ENCODE results near the gene UTS2R.

UTS2R gene

DNA sequence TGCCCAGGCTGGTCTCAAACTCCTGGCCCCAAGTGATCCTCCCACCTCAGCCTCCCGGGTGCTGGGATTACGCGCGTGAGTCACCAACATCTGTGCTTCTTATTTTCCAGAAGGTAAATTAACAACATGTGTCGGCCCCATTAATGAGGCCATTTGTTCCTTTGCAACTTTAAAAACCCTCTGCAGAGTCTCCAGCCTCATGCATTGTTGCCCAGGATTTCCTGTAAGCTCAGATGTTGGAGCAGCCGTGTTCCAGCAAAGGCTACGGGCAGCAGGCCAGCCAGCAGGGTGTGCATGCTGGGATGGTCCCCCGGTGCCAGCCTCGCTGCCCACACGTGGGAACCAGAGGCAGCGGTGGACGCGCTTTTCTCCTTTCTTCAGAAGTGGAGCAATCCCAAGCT, 27.5 kb downstream of the UTS2R start:
- H3K9me3 ChIP-seq (ENCODE audit: low read length), result no peaks in the 10 kb centered on the region
- no peak overlapping the region for H3K4me3 ChIP-seq (ENCODE audit: low read length)
- H3K27me3 ChIP-seq (ENCODE audit: insufficient read depth, low read length), result no peaks in the 10 kb centered on the region
- H3K4me1 ChIP-seq (ENCODE audit: insufficient read depth, low read length), result no peaks in the 10 kb centered on the region
- H3K36me3 ChIP-seq (ENCODE audit: insufficient read depth, low read length), result peaks cover 28% of the 10 kb centered on the region
- H2AFZ ChIP-seq (ENCODE audit: low read depth, low read length), result no peak overlapping the region

DNA sequence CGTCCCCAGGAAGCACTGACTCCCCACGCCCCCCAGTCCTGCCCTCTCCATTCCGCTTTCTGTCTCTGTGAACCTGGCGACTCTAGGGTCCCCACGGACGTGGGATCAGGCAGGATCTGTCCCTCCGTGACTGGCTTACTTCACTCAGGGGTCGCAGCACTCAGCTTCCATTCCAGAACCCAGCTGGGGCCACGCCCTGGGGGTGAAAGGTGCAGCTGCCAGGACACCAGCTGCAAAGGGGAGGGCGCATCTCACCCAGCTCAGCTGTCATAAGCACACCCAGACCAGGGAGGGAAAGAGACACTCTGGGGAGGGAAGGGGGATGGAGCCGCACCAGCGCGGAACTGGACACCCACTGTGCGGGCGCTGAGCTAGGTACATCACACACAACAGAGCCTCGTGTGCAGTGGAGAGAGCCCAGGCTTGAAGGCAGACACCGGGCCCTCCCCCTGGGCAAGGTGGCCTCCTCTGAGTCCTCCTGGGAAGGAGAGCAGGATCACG, 28.1 kb downstream of the UTS2R start:
- Histone ChIP-seq H3K4me3 (ENCODE audit: low read length) (no peak overlapping the region), H3K9me3 (ENCODE audit: low read length) (no peaks in the 10 kb centered on the region), H3K4me1 (ENCODE audit: insufficient read depth, low read length) (no peaks in the 10 kb centered on the region), H2AFZ (ENCODE audit: low read depth, low read length) (no peak overlapping the region), H3K36me3 (ENCODE audit: insufficient read depth, low read length) (peaks cover 27% of the 10 kb centered on the region), H3K27me3 (ENCODE audit: insufficient read depth, low read length) (no peaks in the 10 kb centered on the region)

GRCh38 chr17:82400206-82400605, 28.6 kb downstream of the UTS2R start:
- Histone ChIP-seq H3K4me1 (ENCODE audit: insufficient read depth, low read length) (no peaks in the 10 kb centered on the region), H2AFZ (ENCODE audit: low read depth, low read length) (no peak overlapping the region), H3K27me3 (ENCODE audit: insufficient read depth, low read length) (no peaks in the 10 kb centered on the region), H3K4me3 (ENCODE audit: low read length) (no peak overlapping the region), H3K9me3 (ENCODE audit: low read length) (no peaks in the 10 kb centered on the region), H3K36me3 (ENCODE audit: insufficient read depth, low read length) (peaks cover 27% of the 10 kb centered on the region)

GRCh38 chr17:82400830-82401229, 29.3 kb downstream of the UTS2R start:
- Histone ChIP-seq H3K4me1 (ENCODE audit: insufficient read depth, low read length) (no peaks in the 10 kb centered on the region), H3K4me3 (ENCODE audit: low read length) (no peak overlapping the region), H3K36me3 (ENCODE audit: insufficient read depth, low read length) (peaks cover 27% of the 10 kb centered on the region), H3K9me3 (ENCODE audit: low read length) (no peaks in the 10 kb centered on the region), H3K27me3 (ENCODE audit: insufficient read depth, low read length) (no peaks in the 10 kb centered on the region), H2AFZ (ENCODE audit: low read depth, low read length) (no peak overlapping the region)

DNA sequence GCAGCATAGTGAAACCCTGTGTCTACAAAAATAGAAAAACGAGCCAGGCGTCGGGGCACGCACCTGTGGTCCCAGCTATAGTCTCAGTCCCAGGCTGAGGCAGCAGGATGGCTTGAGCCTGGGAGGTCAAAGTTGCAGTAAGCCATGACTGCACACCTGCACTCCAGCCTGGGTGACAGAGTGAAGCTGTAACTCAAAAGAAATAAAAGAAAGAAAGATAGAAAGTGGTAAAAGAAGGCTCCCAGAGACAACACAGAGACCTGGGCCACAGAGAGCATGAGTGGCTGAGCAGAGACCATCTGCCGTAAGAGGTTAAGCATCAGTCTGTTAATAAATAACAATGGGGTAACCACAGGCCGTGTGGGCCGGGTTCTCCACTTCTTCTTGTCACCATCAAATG, 31.3 kb downstream of the UTS2R start:
- H2AFZ ChIP-seq (ENCODE audit: low read depth, low read length), result no peak overlapping the region
- no peaks in the 10 kb centered on the region for H3K27me3 ChIP-seq (ENCODE audit: insufficient read depth, low read length)
- no peak overlapping the region for H3K4me3 ChIP-seq (ENCODE audit: low read length)

DNA sequence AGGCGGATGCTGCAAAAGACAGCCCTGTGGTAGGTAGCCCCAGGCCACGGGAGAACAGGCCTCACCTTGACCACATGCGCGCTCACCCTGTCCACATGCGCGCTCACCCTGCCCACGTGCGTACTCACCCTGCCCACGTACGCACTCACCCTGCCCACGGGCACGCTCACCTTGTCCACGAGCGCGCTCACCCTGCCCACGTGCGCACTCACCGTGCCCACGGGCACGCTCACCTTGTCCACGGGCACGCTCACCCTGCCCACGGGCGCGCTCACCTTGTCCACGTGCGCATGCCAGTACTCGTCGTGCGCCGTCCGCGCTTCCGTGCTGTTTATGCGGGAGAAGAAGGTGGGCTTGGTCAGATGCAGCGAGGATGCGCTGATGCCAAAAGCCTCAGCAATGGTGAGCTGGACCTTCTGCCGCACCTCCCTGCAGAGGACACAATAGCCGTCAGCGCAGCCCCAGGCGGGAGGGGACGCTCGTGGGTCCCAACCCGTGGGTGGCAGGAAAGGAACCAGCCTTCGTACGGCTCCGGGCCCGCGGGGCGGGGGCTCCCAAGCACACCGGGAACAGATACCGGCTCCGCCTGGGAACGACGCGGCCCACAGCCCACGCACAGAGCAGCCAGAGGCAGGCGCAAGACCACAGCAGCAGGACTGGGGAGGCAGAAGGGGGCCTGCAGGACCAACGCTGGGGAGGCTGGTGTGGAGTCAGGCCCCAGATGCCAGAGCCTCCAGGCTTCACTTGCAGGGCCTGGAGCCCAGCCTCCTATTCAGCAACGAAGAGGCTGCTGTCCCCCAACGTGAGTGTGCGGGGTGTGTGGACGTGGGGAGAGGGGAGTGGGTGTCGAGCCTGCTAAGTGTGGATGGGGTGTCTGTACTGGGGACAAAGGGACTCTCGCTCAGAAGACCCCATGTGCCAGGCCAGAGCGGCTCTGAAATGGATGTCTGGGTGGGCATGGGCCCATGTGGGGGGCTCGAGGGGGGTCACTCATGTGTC, 32.4 kb downstream of the UTS2R start:
- peaks cover 36% of the 10 kb centered on the region for H3K36me3 ChIP-seq (ENCODE audit: insufficient read depth, low read length)
- no peaks in the 10 kb centered on the region for H3K4me1 ChIP-seq (ENCODE audit: insufficient read depth, low read length)
- H3K4me3 ChIP-seq (ENCODE audit: low read length), result no peak overlapping the region
- H3K27me3 ChIP-seq (ENCODE audit: insufficient read depth, low read length), result no peaks in the 10 kb centered on the region
- H3K9me3 ChIP-seq (ENCODE audit: low read length), result no peaks in the 10 kb centered on the region
- no peak overlapping the region for H2AFZ ChIP-seq (ENCODE audit: low read depth, low read length)

More for the DNA sequence above, 31.3 kb downstream of the UTS2R start:
- H3K4me1 ChIP-seq (ENCODE audit: insufficient read depth, low read length), result no peaks in the 10 kb centered on the region
- peaks cover 31% of the 10 kb centered on the region for H3K36me3 ChIP-seq (ENCODE audit: insufficient read depth, low read length)
- H3K9me3 ChIP-seq (ENCODE audit: low read length), result no peaks in the 10 kb centered on the region

DNA sequence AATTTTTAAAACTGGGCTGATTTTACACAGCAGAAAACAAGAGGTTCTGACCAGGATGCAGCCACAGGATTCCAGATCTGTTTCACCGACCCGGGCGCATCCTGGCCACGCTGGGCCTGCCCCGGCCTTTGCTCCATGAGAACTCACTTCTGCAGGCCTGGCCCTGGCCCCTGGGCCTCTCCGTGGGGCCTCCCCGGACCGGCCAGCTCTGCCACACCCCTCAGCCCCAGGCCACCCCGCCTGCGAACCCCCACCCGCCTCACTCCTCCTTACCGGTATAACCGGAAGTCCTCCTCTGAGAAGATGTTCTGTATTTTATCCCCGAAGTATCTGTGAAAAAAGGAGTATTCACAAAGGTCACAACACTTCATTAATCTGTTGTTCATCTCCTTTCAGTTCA, 33.5 kb downstream of the UTS2R start:
- Histone ChIP-seq H3K27me3 (ENCODE audit: insufficient read depth, low read length) (no peaks in the 10 kb centered on the region), H3K9me3 (ENCODE audit: low read length) (no peaks in the 10 kb centered on the region), H3K4me1 (ENCODE audit: insufficient read depth, low read length) (no peaks in the 10 kb centered on the region), H2AFZ (ENCODE audit: low read depth, low read length) (no peak overlapping the region), H3K36me3 (ENCODE audit: insufficient read depth, low read length) (peaks cover 31% of the 10 kb centered on the region), H3K4me3 (ENCODE audit: low read length) (no peak overlapping the region)

DNA sequence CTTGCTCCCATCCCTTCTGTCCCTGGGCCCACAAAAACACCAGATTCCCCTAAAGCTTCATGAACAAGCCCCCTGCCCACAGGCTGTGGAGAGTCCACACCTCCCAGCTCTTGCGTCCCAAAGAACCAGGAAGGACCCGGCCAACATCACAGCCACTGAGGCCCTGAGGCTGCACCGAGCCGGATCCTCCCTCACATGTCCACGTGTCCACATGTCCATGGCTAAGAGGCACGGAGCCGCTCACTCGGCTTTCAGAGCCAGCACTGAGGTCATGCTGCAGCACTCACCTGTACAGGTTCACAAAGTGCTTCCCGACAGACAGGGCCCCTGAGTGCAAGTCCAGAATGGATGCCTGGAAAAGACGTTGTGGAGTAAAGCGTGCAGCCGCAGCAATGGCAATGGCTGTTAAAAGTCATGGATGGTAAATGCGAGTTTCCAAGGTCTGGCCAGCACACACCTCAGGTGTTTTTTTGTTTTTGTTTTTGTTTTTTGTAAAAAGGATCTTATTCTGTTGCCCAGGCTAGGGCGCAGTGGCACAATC, 34.6 kb downstream of the UTS2R start:
- H3K36me3 ChIP-seq (ENCODE audit: insufficient read depth, low read length), result peaks cover 29% of the 10 kb centered on the region
- no peaks in the 10 kb centered on the region for H3K4me1 ChIP-seq (ENCODE audit: insufficient read depth, low read length)
- H2AFZ ChIP-seq (ENCODE audit: low read depth, low read length), result no peak overlapping the region
- H3K4me3 ChIP-seq (ENCODE audit: low read length), result no peak overlapping the region
- no peaks in the 10 kb centered on the region for H3K9me3 ChIP-seq (ENCODE audit: low read length)
- H3K27me3 ChIP-seq (ENCODE audit: insufficient read depth, low read length), result no peaks in the 10 kb centered on the region

DNA sequence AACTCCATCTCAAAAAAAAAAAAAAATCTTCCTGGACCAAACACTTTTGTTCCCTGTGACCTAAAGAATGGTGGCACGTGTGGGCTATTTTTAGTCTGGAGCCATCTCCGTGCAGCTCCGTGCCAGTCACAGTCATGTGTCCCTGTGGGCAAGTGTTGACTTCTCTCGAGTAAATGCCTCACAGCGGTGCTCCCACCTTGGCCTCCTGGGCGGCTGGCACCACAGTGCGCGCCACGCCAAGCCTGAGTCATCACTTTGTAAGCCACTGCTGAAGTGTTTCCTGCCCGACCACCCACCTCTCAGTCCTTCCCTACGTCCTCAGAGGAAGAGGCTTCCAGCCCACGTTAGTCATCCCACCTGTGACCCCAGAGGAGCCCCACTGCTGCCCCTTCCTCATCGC, 35.7 kb downstream of the UTS2R start:
- Histone ChIP-seq H2AFZ (ENCODE audit: low read depth, low read length) (no peak overlapping the region), H3K27me3 (ENCODE audit: insufficient read depth, low read length) (no peaks in the 10 kb centered on the region), H3K9me3 (ENCODE audit: low read length) (no peaks in the 10 kb centered on the region), H3K4me3 (ENCODE audit: low read length) (no peak overlapping the region), H3K4me1 (ENCODE audit: insufficient read depth, low read length) (no peaks in the 10 kb centered on the region), H3K36me3 (ENCODE audit: insufficient read depth, low read length) (peaks cover 26% of the 10 kb centered on the region)

DNA sequence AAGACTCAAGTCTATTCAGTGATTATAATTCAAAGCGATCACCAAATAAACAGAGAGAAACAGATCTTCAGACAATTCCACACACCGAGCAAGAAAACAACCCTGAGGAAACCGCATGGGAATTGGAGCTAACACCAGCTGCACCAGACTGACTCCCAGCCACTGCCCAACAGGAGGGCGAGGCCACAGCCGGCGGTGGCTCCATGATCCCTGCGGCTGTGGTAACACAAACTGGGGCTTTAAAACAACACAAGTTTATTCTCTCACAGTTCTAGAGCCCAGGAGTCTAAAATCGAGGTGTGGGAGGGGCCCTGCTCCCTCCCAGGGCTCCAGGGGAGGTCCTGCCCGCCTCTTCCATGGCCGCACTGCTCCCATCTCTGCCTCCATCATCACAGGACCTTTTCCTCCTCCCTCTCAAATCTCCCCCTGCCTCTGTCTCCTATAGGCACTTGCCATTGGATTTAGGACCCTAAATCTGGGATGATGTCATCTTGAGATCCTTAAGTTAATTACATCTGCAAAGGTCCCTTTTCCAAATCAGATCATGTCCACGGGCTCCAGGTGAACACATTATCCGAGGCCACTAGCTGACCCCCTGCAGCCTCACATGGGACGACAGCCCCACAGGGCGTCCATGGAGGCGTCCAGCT, 36.8 kb downstream of the UTS2R start:
- H3K4me3 ChIP-seq (ENCODE audit: low read length), result no peak overlapping the region
- no peak overlapping the region for H2AFZ ChIP-seq (ENCODE audit: low read depth, low read length)
- H3K4me1 ChIP-seq (ENCODE audit: insufficient read depth, low read length), result no peaks in the 10 kb centered on the region
- H3K9me3 ChIP-seq (ENCODE audit: low read length), result no peaks in the 10 kb centered on the region
- peaks cover 20% of the 10 kb centered on the region for H3K36me3 ChIP-seq (ENCODE audit: insufficient read depth, low read length)
- no peaks in the 10 kb centered on the region for H3K27me3 ChIP-seq (ENCODE audit: insufficient read depth, low read length)

- no peaks in the 10 kb centered on the region for H3K4me1 ChIP-seq (ENCODE audit: insufficient read depth, low read length)
- H3K36me3 ChIP-seq (ENCODE audit: insufficient read depth, low read length), result peaks cover 16% of the 10 kb centered on the region
- H3K4me3 ChIP-seq (ENCODE audit: low read length), result no peak overlapping the region
- no peaks in the 10 kb centered on the region for H3K27me3 ChIP-seq (ENCODE audit: insufficient read depth, low read length)
- H3K9me3 ChIP-seq (ENCODE audit: low read length), result no peaks in the 10 kb centered on the region
- no peak overlapping the region for H2AFZ ChIP-seq (ENCODE audit: low read depth, low read length)
Measured at GRCh38 chr17:82408938-82409318, 37.4 kb downstream of the UTS2R start.

GRCh38 chr17:82410014-82410716, 38.6 kb downstream of the UTS2R start:
- Histone ChIP-seq H3K4me1 (ENCODE audit: insufficient read depth, low read length) (peaks cover 2% of the 10 kb centered on the region), H2AFZ (ENCODE audit: low read depth, low read length) (no peak overlapping the region), H3K27me3 (ENCODE audit: insufficient read depth, low read length) (no peaks in the 10 kb centered on the region), H3K9me3 (ENCODE audit: low read length) (no peaks in the 10 kb centered on the region), H3K36me3 (ENCODE audit: insufficient read depth, low read length) (peaks cover 12% of the 10 kb centered on the region), H3K4me3 (ENCODE audit: low read length) (no peak overlapping the region)
